ENCODE results near the gene CRTC1. TPM values are rescaled to one million over a fixed set of nuclear protein-coding genes. Genes with fewer than 3 reads are reported as not detected.

Gene CRTC1
- total and polyA plus RNA-seq, 2 experiments from 2014 or later: 2.5 to 4.8 TPM

DNA sequence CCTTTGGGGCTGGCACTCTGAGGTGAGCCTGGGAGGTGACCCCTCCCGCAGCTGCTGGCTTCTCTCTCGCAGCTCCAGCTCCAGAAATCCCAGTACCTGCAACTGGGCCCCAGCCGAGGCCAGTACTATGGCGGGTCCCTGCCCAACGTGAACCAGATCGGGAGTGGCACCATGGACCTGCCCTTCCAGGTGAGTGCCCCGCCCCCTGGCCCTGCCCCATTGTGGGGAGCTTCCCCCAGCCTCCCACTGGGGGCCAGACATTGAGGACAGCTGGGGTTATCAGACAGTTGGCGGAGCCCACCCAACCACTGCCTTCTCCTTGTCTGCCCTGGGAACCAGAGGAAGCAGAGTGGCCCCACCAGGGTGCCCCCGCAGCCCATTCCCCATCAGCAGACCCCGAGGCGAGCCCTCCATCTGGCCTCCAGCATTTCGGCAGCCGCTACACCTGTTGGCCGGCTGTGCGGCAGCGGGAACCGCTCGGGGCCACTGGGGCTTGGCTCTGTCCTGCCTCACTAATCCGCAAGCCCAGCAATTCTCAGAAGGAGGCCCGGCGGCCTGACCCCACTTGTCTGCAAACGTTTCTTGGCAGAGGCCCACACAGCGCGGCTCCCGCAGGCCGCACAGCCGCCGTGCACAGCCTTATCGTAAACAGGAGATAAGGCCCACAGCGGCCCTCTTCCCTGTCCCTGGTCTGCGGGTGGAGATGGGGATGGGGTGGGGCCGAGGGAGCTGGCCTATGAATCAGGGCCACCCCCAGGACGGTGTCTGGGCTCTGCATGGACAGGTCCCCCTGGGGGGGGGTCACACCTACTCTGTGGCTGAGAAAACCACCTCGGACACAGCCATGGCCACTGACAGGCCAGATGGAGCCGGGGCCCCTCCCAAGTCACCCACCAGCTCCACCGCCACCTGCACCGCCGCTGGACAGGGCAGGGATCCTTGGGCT lies 59.6 kb downstream of the CRTC1 start:
- WGBS (ENCODE audit: low lambda C conversion rate, missing lambda C conversion rate): 45% methylated on average over 37 of the region's 38 CpGs
- peaks cover 52% of the 10 kb centered on the region for H3K4me1 ChIP-seq (ENCODE audit: insufficient read depth)
- no peak overlapping the region for H3K4me3 ChIP-seq
- peak overlapping the region; percentile 59 for H3K4me2 ChIP-seq
- TF ChIP-seq CTCF (IDR thresholded peaks at IDR 0.05; ENCODE audit: poor library complexity) (no peak), EZH2 (IDR thresholded peaks at IDR 0.05; ENCODE audit: borderline replicate concordance) (no peak), EZH2phosphoT487 (IDR thresholded peaks at IDR 0.05; ENCODE audit: low read depth, severe bottlenecking, unreplicated experiment) (no peak)
- no peaks in the 10 kb centered on the region for H3K9me3 ChIP-seq (ENCODE audit: low read depth)
- peak overlapping the region; percentile 92 for H3K27ac ChIP-seq
- peak; percentile 85 for DNase-seq (ENCODE audit: low spot score)
- no peaks in the 10 kb centered on the region for H3K27me3 ChIP-seq
- H3K79me2 ChIP-seq: peaks cover 3% of the 10 kb centered on the region
- no peak overlapping the region for H2AFZ ChIP-seq
- H4K20me1 ChIP-seq (ENCODE audit: insufficient read depth, poor library complexity, severe bottlenecking): no peaks in the 10 kb centered on the region
- no peaks in the 10 kb centered on the region for H3K9me2 ChIP-seq (replicated peaks; ENCODE audit: insufficient read depth)
- no peaks in the 10 kb centered on the region for H3K36me3 ChIP-seq (replicated peaks; ENCODE audit: insufficient read depth, low read depth)

DNA sequence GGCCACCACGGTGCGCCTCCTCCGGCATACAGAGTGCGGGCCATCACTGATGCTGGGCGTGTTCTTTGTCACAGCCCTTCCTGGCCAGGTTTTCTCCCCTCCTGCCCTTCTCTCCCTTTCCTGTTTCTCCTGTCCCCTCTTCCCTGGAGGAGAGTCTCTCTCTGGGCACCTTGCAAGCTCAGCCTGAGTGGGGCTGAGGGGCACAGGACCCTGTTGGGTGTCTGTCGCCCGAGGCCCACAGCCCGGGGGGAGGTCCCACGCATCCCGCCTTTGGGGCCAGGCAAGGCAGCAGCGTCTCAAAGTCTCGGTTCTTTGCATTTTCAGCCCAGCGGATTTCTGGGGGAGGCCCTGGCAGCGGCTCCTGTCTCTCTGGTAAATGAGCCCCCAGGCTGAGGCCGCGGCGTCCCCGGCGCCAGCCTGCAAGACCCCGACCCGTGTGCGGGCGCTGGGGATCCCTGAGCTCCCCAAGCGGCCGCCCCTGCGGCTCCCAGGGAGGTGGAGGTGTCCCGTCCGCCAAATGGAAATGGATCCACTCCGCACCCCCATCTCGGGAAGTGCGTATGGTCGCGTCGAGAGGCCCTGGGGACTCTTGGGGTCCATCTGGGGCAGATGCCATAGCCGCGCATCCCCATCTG lies 60.4 kb downstream of the CRTC1 start:
- no peaks in the 10 kb centered on the region for H3K9me2 ChIP-seq (replicated peaks; ENCODE audit: insufficient read depth)
- no peaks in the 10 kb centered on the region for H3K9me3 ChIP-seq (ENCODE audit: low read depth)
- TF ChIP-seq CTCF (IDR thresholded peaks at IDR 0.05; ENCODE audit: poor library complexity) (no peak), EZH2 (IDR thresholded peaks at IDR 0.05; ENCODE audit: borderline replicate concordance) (no peak), EZH2phosphoT487 (IDR thresholded peaks at IDR 0.05; ENCODE audit: low read depth, severe bottlenecking, unreplicated experiment) (no peak)
- H3K79me2 ChIP-seq: peaks cover 3% of the 10 kb centered on the region
- peaks cover 52% of the 10 kb centered on the region for H3K4me1 ChIP-seq (ENCODE audit: insufficient read depth)
- H3K4me2 ChIP-seq: no peak overlapping the region
- DNase-seq (ENCODE audit: low spot score): no peak
- peak overlapping the region; percentile 92 for H3K27ac ChIP-seq
- no peaks in the 10 kb centered on the region for H3K27me3 ChIP-seq
- WGBS (ENCODE audit: low lambda C conversion rate, missing lambda C conversion rate): 92% methylated on average over 35 of the region's 36 CpGs
- no peaks in the 10 kb centered on the region for H3K36me3 ChIP-seq (replicated peaks; ENCODE audit: insufficient read depth, low read depth)
- H4K20me1 ChIP-seq (ENCODE audit: insufficient read depth, poor library complexity, severe bottlenecking): no peaks in the 10 kb centered on the region
- H3K4me3 ChIP-seq: no peak overlapping the region
- no peak overlapping the region for H2AFZ ChIP-seq

DNA sequence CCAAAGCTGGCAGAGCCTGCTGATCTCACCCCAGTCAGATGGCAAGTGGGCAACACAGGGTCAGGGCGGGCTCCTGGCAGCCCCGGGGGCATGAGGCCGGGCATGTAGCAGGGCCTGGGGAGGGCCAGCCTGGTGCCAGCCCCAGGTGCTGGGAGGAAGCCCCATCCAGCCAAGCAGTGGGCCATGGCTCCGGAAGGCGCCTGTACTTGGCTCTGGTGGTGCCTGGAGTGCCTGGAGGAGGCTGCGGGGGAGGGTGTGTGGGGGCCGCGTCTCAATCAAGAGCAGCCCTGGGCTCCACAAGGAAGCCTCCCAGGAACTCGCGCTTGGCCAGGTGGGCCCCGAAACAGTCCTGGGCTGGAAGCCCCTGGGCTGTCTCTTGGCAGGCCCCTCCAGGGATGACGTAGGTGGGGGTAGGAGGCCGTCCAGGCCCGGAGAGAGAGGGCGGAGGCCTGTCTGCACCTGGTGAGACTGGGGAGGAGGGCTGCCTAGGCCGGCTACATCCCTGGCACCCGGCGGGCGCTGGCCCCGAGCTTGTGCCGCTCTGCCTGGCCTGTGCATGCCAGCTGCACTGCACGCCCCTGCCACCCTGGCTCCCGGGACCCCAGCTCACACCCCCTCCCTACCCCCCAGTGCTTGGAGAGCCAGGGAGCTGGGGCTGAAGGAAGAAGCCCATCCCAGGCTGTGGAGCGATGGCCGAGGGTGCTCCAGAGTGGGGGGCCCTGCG lies 61.7 kb downstream of the CRTC1 start:
- H3K4me2 ChIP-seq: no peak overlapping the region
- H2AFZ ChIP-seq: no peak overlapping the region
- no peak overlapping the region for H3K4me3 ChIP-seq
- H3K9me2 ChIP-seq (replicated peaks; ENCODE audit: insufficient read depth): no peaks in the 10 kb centered on the region
- H3K4me1 ChIP-seq (ENCODE audit: insufficient read depth): peaks cover 49% of the 10 kb centered on the region
- TF ChIP-seq CTCF (IDR thresholded peaks at IDR 0.05; ENCODE audit: poor library complexity) (no peak), EZH2phosphoT487 (IDR thresholded peaks at IDR 0.05; ENCODE audit: low read depth, severe bottlenecking, unreplicated experiment) (no peak), EZH2 (IDR thresholded peaks at IDR 0.05; ENCODE audit: borderline replicate concordance) (no peak)
- H3K36me3 ChIP-seq (replicated peaks; ENCODE audit: insufficient read depth, low read depth): no peaks in the 10 kb centered on the region
- WGBS (ENCODE audit: low lambda C conversion rate, missing lambda C conversion rate): 85% methylated on average over 18 of the region's 26 CpGs
- H3K9me3 ChIP-seq (ENCODE audit: low read depth): no peaks in the 10 kb centered on the region
- no peak overlapping the region for H3K27ac ChIP-seq
- no peaks in the 10 kb centered on the region for H3K79me2 ChIP-seq
- H3K27me3 ChIP-seq: no peaks in the 10 kb centered on the region
- no peaks in the 10 kb centered on the region for H4K20me1 ChIP-seq (ENCODE audit: insufficient read depth, poor library complexity, severe bottlenecking)
- DNase-seq (ENCODE audit: low spot score): no peak
